GM19023 (cell line): ENCODE measurements around the gene LRP1-AS.

Experiments used
- ATAC-seq: cut with Tn5 transposase; IDR thresholded peaks from one replicate; pipeline ENCODE4 v1.9.1; 2021; ENCODE audit warnings: mild to moderate bottlenecking, moderate library complexity; ENCODE audit not compliant: unreplicated experiment

LRP1-AS gene

DNA sequence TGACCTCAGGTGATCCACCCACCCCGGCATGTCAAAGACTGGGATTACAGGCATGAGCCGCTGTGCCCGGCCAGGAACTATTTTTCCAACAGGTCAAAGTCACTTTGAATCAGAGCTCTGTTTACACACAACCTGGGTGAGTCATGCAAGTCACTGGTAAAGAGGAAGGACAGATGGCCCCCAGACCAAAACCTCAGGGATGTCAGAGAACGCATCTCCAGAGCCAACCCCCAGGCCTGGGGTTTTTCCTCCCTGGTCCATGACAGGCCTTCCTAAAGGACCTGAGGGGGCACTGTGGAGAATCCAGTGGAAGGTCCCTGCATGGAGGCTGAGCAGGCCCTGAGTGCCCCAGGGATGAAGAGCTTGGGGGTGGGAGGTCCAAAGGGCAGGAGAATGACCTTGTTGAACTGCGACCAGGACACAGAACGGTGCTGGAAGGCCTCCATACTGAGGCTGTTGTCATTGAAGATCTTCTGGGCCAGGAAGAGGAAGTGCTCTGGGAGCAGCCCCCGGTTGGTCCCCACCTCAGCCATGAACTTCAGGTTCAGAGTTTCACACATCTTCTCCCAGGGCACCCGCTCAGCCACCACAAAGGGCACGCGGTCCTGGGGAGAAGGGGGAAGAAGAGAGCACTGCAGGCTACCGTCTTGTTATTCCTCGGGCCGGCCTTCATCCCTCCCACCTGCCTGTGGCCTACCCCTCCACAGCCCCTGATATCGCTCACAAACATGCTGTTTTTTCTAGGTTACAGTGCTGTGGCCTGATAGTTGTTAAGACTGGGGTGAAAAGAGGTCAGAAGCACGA lies 45.3 kb downstream of the LRP1-AS start:
- no peak for ATAC-seq

DNA sequence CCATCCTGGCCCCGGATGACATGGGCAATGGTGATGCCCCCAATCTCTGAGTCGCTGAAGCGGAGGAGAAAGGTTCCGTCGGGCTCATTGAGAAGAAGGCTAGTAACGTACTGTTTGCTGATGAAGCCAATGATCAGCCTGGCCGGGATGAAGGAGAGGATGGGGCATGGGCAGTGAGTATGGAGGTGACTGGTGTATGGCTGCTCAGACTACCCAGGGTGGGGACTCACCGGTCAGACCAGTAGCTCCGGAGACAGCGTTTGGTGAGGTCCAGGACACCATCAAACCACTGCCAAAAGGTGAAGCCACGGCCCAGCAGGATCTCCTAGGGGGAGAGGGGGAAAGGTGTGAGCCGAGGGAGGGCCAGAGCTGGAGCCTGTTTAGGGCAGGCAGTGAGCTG lies 47.7 kb downstream of the LRP1-AS start:
- ATAC-seq, result no peak

DNA sequence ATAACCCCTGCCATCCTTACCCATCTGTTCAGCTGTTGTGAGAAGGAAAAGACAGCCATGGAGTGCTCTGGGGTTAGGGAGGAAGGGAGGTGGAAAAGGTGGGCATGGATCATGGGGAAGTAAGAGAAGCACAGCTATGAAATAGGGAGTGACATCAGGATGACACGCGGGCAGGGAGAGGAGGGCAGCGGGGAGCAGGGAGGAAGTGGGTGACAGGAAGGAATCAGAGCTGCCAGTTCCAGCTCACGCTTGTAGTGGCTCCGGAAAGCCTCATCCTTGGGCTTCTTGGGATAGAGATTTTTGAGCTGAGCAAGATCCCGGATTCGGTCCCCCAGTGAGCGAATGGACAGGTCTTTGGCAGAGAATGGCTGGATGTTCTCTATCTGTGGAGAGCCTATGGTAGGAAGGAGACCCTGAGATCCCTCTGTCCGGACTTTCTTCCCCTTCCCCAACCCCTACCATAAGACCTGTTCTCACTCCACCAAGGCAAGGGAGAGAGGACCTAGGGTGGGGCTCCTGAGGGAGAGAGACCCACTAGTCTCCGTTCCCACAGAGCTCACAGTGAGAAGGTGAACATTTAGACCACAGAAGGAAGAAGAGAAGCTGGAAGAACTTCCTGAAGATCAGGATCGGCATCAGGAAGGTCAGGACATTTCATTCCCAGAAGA lies 48.2 kb downstream of the LRP1-AS start:
- ATAC-seq, result no peak

DNA sequence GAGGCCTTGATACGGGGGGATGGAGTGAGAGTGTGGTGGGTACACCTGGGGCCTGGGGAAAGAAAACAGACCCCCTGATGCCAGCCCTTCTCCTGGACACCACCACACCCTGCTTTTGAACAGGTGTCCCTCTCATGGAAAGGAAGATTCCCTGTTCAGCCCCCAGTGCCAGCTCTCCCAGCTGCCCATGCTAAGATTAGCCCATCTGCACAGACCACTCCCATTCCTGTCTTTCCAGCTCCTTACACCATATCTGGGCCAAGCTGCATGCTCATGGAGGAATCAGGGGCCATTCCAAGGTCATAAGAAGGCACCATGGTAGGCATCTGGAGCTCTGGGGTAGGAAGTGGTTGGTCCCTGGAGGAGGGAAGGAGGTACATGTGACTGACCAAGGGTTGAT lies 48.9 kb downstream of the LRP1-AS start:
- no peak for ATAC-seq

DNA sequence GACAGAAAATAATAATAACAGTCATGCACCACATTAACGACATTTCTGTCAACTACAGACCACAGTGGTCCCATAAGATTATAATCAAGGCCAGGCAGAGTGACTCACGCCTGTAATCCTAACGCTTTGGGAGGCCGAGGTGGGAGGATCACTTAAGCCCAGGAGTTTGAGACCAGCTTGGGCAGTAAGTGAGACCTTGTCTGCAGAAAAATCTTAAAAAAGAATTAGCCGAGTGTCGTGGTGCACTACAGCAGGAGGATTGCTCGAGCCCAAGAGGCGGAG lies 49.9 kb downstream of the LRP1-AS start:
- no peak for ATAC-seq

DNA sequence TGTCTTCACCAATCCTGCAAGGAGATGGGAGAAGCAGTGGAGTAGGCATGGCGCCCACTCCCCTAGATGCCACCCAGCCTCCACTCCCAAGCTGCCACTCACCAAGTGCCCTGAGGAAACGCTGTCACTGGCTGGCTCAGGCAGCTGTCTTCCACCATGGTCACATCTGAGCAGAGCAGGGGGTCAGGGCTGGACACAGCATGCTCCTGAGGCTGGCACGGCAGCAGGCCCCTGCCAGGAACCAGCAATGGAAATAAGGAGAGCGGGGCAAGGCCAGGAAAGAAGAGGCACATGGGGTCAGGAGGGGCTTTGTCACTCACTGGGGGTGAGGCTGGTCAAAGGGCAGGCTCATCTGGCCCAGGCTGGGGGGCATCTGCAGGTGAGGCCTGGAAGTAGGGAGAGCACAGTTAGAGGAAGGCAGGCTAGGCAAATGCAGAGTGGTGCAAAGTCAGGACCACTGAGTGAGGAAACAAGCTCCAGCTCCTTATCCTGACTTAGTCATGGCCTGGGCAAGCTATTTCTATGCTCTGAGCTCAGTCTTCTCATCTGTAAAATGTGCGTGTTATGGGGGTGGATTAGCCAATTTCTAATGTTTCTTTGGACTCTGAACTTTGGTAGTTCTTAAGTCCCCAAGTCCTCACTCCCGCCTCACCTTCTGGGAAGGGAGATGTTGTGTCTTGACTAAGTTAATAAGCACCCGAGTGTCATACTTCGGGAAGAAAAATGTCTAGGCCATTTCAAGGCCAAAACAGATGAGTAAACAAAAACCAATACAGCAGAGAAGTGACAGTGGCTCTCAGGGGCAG lies 50.5 kb downstream of the LRP1-AS start:
- no peak for ATAC-seq

DNA sequence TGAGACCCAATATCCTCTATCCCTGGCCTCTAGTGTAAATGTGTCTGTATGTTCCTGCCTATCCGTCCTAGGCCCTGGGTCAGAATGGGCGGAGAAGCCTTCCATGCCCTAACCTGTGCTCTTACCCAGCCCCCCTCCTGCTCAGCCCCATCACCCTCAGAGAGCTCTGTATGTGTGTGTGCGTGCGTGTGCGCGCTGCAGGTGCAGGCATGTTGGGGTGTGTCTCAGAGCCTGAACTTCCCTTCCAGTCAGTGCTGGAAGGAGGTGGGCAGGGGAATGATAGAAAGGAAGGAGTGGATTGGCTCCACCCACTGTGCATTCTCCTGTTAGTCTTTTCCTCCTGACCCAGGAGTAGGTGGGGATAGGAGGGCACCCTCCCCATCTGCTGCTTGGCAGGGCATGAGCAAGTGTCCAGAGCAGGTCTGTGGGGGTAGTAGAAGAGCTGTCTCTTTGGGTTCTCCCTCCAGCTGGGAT lies 51.3 kb downstream of the LRP1-AS start:
- no peak for ATAC-seq

DNA sequence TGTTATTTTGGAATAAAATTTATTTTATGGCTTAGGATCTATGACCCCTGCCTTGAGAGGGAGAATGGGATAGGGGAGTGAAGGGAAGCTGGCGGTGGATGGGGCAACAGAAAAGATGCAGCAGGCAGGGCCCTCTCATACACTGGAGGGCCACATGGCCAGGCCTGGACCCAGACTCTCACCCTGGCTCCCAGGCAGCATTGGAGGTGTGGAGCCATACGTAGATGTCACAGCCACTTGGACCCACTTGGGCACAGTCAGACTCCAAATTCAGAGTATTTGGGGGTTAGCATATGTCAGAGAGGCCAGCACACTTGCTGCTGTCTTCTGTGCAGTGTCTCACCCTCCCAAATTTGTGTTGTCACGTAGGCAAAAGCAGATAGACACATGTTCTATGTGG lies 52.0 kb downstream of the LRP1-AS start:
- ATAC-seq, result no peak
